Colonic mucosa (tissue), 4 donors: ENCODE measurements around the gene NRP2. TPM values are rescaled to one million over a fixed set of nuclear protein-coding genes. Genes with fewer than 3 reads are reported as not detected.

Experiments used
- DNase-seq: peaks from one replicate; pipeline ENCODE4 v3.0.0-alpha.2; 2020
- H3K27ac ChIP-seq: fragments of 200-600 bp; one replicate; pipeline ENCODE4 v1.8.0; 2021
- H3K27me3 ChIP-seq: fragments of 200-600 bp; one replicate; pipeline ENCODE4 v1.8.0; 2021
- H3K36me3 ChIP-seq: fragments of 200-600 bp; one replicate; pipeline ENCODE4 v1.8.0; 2021
- H3K4me1 ChIP-seq: fragments of 200-600 bp; one replicate; pipeline ENCODE4 v1.8.0; 2021; ENCODE audit warnings: mild to moderate bottlenecking
- H3K4me3 ChIP-seq: fragments of 200-600 bp; one replicate; pipeline ENCODE4 v1.8.0; 2021
- H3K9ac ChIP-seq, 2 donors: one replicate each; pipeline ENCODE4 v1.7.0; 2013; ENCODE audit warnings: control low read depth in 2 of 2, low read depth in 2 of 2, low read length in 2 of 2
- H3K9me3 ChIP-seq: fragments of 200-600 bp; one replicate; pipeline ENCODE4 v1.8.0; 2021
- CTCF ChIP-seq: fragments of 200-600 bp; IDR thresholded peaks from one replicate; pipeline ENCODE4 v1.8.0; 2022; ENCODE audit warnings: antibody characterized with exemption, mild to moderate bottlenecking
- intact Hi-C: fragments of 100-400 bp; cut with DNase I; formaldehyde crosslinking; loops from one replicate; pipeline ENCODE4 v1.14.1; 2022
- total RNA-seq, 2 donors: library from RNA; stranded (reverse); fragmentation: NEBNext Ultra II Directional in 1 of 2; extraction: Animal tissue kit (Norgen Biotek cat#: 25700) in 1 of 2; gene quantifications; one replicate each; pipeline ENCODE4 v1.2.1, GENCODE V29; 2021
- donor health status: healthy.
- donor health status: DM: no; HTN: no; CAD: no.
- donor health status: DM: no; HTN: no; CAD: no.

The NRP2 gene
- total RNA-seq, 2 donors from 2014 or later, result 5.4 to 25.2 TPM

GRCh38 chr2:205814039-205814364 lies 131.7 kb downstream of the NRP2 start:
- Histone ChIP-seq H3K9ac (no peak overlapping the region), H3K4me1 (no peaks in the 10 kb centered on the region), H3K36me3 (no peaks in the 10 kb centered on the region), H3K27me3 (no peaks in the 10 kb centered on the region), H3K4me3 (no peak overlapping the region), H3K27ac (no peak overlapping the region), H3K9me3 (no peaks in the 10 kb centered on the region)
- DNase-seq, result no peak
- intact Hi-C loops, result no loop called here
- no peak for TF ChIP-seq CTCF

- Histone ChIP-seq H3K36me3 (no peaks in the 10 kb centered on the region), H3K27me3 (no peaks in the 10 kb centered on the region), H3K4me3 (no peak overlapping the region), H3K27ac (no peak overlapping the region), H3K9ac (no peak overlapping the region), H3K4me1 (no peaks in the 10 kb centered on the region), H3K9me3 (no peaks in the 10 kb centered on the region)
- intact Hi-C loops, result no loop called here
- no peak for DNase-seq
- no peak for TF ChIP-seq CTCF
These were observed 133.4 kb downstream of the NRP2 start for GRCh38 chr2:205815673-205816072.

- no peaks in the 10 kb centered on the region for H3K9me3 ChIP-seq
- H3K4me1 ChIP-seq, result no peaks in the 10 kb centered on the region
- no peak overlapping the region for H3K27ac ChIP-seq
- H3K36me3 ChIP-seq, result no peaks in the 10 kb centered on the region
- no peak overlapping the region for H3K4me3 ChIP-seq
- intact Hi-C loops, result no loop called here
- H3K27me3 ChIP-seq, result no peaks in the 10 kb centered on the region
- no peak for DNase-seq
- no peak for TF ChIP-seq CTCF
- no peak overlapping the region for H3K9ac ChIP-seq
These were observed 134.0 kb downstream of the NRP2 start for GRCh38 chr2:205816268-205816667.

GRCh38 chr2:205822579-205822978 lies 140.3 kb downstream of the NRP2 start:
- Histone ChIP-seq H3K27me3 (no peaks in the 10 kb centered on the region), H3K9ac (no peak overlapping the region), H3K4me3 (no peak overlapping the region), H3K4me1 (no peaks in the 10 kb centered on the region), H3K36me3 (no peaks in the 10 kb centered on the region), H3K9me3 (no peaks in the 10 kb centered on the region), H3K27ac (no peak overlapping the region)
- no peak for DNase-seq
- intact Hi-C loops, result no loop called here
- no peak for TF ChIP-seq CTCF

GRCh38 chr2:205827809-205828365 lies 145.6 kb downstream of the NRP2 start:
- intact Hi-C loops, result no loop called here
- no peaks in the 10 kb centered on the region for H3K4me1 ChIP-seq
- no peak overlapping the region for H3K9ac ChIP-seq
- no peak overlapping the region for H3K4me3 ChIP-seq
- H3K27ac ChIP-seq, result no peak overlapping the region
- no peaks in the 10 kb centered on the region for H3K36me3 ChIP-seq
- no peak for DNase-seq
- TF ChIP-seq CTCF, result no peak
- H3K9me3 ChIP-seq, result no peaks in the 10 kb centered on the region
- H3K27me3 ChIP-seq, result no peaks in the 10 kb centered on the region

GRCh38 chr2:205833864-205834263 lies 151.6 kb downstream of the NRP2 start:
- H3K27ac ChIP-seq, result no peak overlapping the region
- TF ChIP-seq CTCF, result no peak

More at GRCh38 chr2:205833864-205834263, 151.6 kb downstream of the NRP2 start:
- no peaks in the 10 kb centered on the region for H3K27me3 ChIP-seq
- intact Hi-C loops, result no loop called here
- DNase-seq, result no peak
- H3K36me3 ChIP-seq, result no peaks in the 10 kb centered on the region
- H3K9ac ChIP-seq, result no peak overlapping the region
- no peak overlapping the region for H3K4me3 ChIP-seq
- H3K4me1 ChIP-seq, result no peaks in the 10 kb centered on the region
- H3K9me3 ChIP-seq, result no peaks in the 10 kb centered on the region
